GM12865 (cell line): ENCODE results near the gene KRT17.

Experiments used
- DNase-seq: peaks from one replicate; pipeline ENCODE4 v3.0.0; 2010; ENCODE audit warnings: low read depth
- H3K4me3 ChIP-seq: 2 replicates; pipeline ENCODE4 v1.5.1; 2011; ENCODE audit warnings: mild to moderate bottlenecking, low read depth, low read length, control low read depth
- CTCF ChIP-seq: IDR thresholded peaks from 2 replicates; pipeline ENCODE4 v1.5.1; 2011; ENCODE audit warnings: low read length, control low read depth, low read depth, inconsistent platforms; ENCODE audit not compliant: insufficient read depth; ENCODE audit errors: missing control alignments

Gene KRT17

GRCh38 chr17:41657936-41658335, 33.6 kb upstream of the KRT17 start:
- no peak overlapping the region for H3K4me3 ChIP-seq
- DNase-seq = no peak
- no peak for TF ChIP-seq CTCF

GRCh38 chr17:41657176-41657754, 32.9 kb upstream of the KRT17 start:
- no peak for DNase-seq
- no peak for TF ChIP-seq CTCF
- no peak overlapping the region for H3K4me3 ChIP-seq

- TF ChIP-seq CTCF = no peak
- DNase-seq = no peak
- no peak overlapping the region for H3K4me3 ChIP-seq
These were observed 32.1 kb upstream of the KRT17 start for GRCh38 chr17:41656249-41657023.

GRCh38 chr17:41655611-41656111, 31.3 kb upstream of the KRT17 start:
- no peak for DNase-seq
- no peak for TF ChIP-seq CTCF
- H3K4me3 ChIP-seq = no peak overlapping the region

GRCh38 chr17:41654678-41655607, 30.6 kb upstream of the KRT17 start:
- no peak overlapping the region for H3K4me3 ChIP-seq
- no peak for TF ChIP-seq CTCF
- DNase-seq = no peak

- no peak for DNase-seq
- TF ChIP-seq CTCF = no peak
- no peak overlapping the region for H3K4me3 ChIP-seq
These were observed 29.7 kb upstream of the KRT17 start for GRCh38 chr17:41653892-41654677.
